Erythroblast (primary cell): Measurements from ENCODE around the gene DHTKD1.

Source experiments
- GATA1 ChIP-seq: IDR thresholded peaks from 2 replicates; pipeline ENCODE4 v1.6.1; 2011; ENCODE audit warnings: low read depth, mild to moderate bottlenecking, control low read depth, low read length, moderate library complexity
- POLR2A ChIP-seq: IDR thresholded peaks from 2 replicates; pipeline ENCODE4 v1.6.1; 2011; ENCODE audit warnings: mild to moderate bottlenecking, low read length

DNA sequence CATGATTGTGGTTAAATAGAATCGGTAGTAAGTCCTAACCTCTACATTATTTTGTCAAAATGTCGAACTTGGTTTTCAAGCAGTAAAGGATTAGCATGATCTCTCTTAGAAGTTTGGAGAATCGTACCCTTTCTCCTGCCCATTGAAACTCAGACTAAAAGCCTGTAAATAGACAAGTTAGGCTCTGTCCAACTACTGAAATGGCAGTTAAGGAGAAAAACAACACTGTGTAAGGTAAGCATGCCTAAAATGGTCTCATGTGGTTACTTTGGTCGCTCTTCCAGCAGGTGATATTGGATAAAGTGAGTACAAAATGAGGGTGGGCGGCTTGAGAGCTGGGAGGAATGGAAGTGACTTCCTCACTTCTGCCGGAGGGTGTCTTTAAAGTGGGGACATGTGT lies 85.8 kb downstream of the DHTKD1 start:
- TF ChIP-seq POLR2A (no peak), GATA1 (no peak)
